ENCODE measurements around the gene WNT9A. TPM values are rescaled to one million over a fixed set of nuclear protein-coding genes. Genes with fewer than 3 reads are reported as not detected.

Gene WNT9A
- total RNA-seq, 1 donor from 2014 or later: 10.2 TPM

GRCh38 chr1:227893300-227893948 lies 54.3 kb downstream of the WNT9A start:
- H3K27ac ChIP-seq: no peak overlapping the region
- no peak for TF ChIP-seq CTCF (IDR thresholded peaks at IDR 0.05)
- no peak for ATAC-seq
- H3K4me1 ChIP-seq: no peaks in the 10 kb centered on the region
- no peaks in the 10 kb centered on the region for H3K9me3 ChIP-seq
- no peaks in the 10 kb centered on the region for H3K36me3 ChIP-seq
- intact Hi-C loops (cut with DNase I): no loop called here
- no peak overlapping the region for H3K4me3 ChIP-seq
- peak; percentile 50 for DNase-seq
- no peaks in the 10 kb centered on the region for H3K27me3 ChIP-seq

- H3K9me3 ChIP-seq: no peaks in the 10 kb centered on the region
- no peaks in the 10 kb centered on the region for H3K27me3 ChIP-seq
- intact Hi-C loops (cut with DNase I): no loop called here
- no peaks in the 10 kb centered on the region for H3K36me3 ChIP-seq
- TF ChIP-seq CTCF (IDR thresholded peaks at IDR 0.05): no peak
- DNase-seq (peak; percentile 60), ATAC-seq (peak; percentile 1)
- H3K4me1 ChIP-seq: no peaks in the 10 kb centered on the region
- H3K4me3 ChIP-seq: no peak overlapping the region
- H3K27ac ChIP-seq: no peak overlapping the region
Measured at GRCh38 chr1:227892489-227893299, 55.0 kb downstream of the WNT9A start.

GRCh38 chr1:227891955-227892488 lies 55.7 kb downstream of the WNT9A start:
- intact Hi-C loops (cut with DNase I): no loop called here

DNA sequence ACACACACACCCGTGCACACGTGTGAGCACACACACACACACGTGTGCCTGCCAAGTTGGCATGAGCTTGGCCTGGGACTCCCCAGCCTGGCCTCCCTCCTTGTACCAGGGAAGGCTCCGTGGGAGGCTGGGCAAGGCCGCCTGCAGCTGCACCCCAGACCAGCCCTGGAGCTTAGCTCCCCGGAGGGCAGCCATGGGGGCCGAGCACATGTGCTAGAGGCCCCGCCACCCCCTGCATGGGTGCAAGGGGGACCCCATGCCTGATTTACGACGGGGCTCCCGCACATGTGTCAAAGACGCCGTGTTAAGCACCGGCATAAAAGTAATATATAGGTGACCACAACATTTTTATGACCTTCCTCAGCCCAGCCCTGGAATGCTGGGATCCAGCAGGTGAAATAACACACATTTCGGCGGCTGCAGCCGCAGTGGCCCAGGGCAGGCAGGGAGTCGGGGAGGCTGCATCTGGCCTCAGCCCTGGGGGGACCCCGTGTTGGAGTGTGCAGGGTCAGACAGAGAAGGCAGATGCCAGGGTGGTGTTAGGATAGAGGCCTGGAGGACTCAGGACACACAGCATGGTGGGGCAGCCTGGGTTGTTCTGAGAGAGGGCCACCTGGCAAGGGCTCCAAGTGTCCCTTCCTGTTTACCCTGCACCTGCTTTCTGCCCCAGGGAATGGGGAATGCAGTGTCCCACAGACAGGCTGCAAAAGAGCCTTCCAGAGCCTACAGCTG lies 56.3 kb downstream of the WNT9A start:
- Histone ChIP-seq H3K27me3 (no peaks in the 10 kb centered on the region), H3K4me1 (peaks cover 9% of the 10 kb centered on the region), H3K36me3 (no peaks in the 10 kb centered on the region), H3K4me3 (no peak overlapping the region), H3K9me3 (no peaks in the 10 kb centered on the region), H3K27ac (no peak overlapping the region)
- DNase-seq: peak; percentile 52
- no peak for TF ChIP-seq CTCF (IDR thresholded peaks at IDR 0.05)
- intact Hi-C loops (cut with DNase I): no loop called here
- no peak for ATAC-seq

More at GRCh38 chr1:227891955-227892488, 55.7 kb downstream of the WNT9A start:
- no peak for ATAC-seq
- Histone ChIP-seq H3K36me3 (no peaks in the 10 kb centered on the region), H3K4me1 (peaks cover 6% of the 10 kb centered on the region), H3K27ac (no peak overlapping the region), H3K4me3 (no peak overlapping the region), H3K27me3 (no peaks in the 10 kb centered on the region), H3K9me3 (no peaks in the 10 kb centered on the region)
- DNase-seq: peak; percentile 44
- TF ChIP-seq CTCF (IDR thresholded peaks at IDR 0.05): no peak

DNA sequence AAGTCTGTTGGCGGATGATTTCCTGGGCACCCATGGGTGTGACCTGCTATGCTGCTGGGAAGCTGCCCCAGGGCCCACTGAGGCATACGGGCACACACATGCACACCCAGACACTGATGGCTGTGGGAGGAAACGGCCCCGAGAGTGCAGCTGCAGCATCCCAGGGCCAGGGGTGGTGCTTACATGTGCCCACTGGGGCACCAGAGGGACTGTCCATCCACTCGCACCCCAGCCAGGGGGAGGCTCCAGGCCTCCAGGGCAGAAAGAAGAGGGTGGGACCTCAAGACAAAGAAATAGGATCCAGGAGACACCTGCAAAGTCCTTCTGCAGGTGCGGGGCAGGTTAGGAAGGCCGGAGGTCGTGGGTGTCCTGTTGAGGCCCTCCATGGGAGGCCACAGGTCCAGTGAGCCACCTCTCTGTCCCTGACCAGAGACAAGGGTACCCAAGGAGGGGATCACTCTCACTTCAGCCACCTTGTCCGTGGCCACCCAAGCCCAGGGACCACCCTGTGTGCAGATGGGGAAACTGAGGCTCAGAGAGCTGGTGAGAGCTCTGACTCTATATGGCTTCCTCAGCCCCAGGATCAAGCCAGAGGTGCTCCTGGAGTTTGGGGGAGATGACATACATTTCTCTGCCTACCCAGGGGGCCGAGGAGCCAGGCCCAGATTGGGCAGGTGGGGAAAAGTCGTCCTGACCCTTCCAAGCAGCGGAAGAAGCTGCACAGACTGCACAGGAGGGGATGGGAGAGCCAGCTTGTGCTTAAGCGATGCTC lies 57.1 kb downstream of the WNT9A start:
- no peaks in the 10 kb centered on the region for H3K36me3 ChIP-seq
- no peaks in the 10 kb centered on the region for H3K9me3 ChIP-seq
- H3K4me3 ChIP-seq: no peak overlapping the region
- no peak for TF ChIP-seq CTCF (IDR thresholded peaks at IDR 0.05)
- H3K27me3 ChIP-seq: no peaks in the 10 kb centered on the region
- no peak for ATAC-seq
- DNase-seq: peak; percentile 48
- peaks cover 15% of the 10 kb centered on the region for H3K4me1 ChIP-seq
- intact Hi-C loops (cut with DNase I): no loop called here
- no peak overlapping the region for H3K27ac ChIP-seq
